GM21529 (cell line): ENCODE measurements around the gene ZNRF2.

Experiments
- ATAC-seq: cut with Tn5 transposase; IDR thresholded peaks from one replicate; pipeline ENCODE4 v1.9.1; 2021; ENCODE audit not compliant: unreplicated experiment

The ZNRF2 gene

GRCh38 chr7:30403477-30403876 is 119.1 kb downstream of the ZNRF2 start:
- ATAC-seq: no peak

GRCh38 chr7:30405179-30405578 is 120.8 kb downstream of the ZNRF2 start:
- no peak for ATAC-seq

GRCh38 chr7:30406664-30407425 is 122.4 kb downstream of the ZNRF2 start:
- no peak for ATAC-seq

- ATAC-seq: no peak
These were observed 126.8 kb downstream of the ZNRF2 start for GRCh38 chr7:30411173-30411572.

- no peak for ATAC-seq
These were observed 127.5 kb downstream of the ZNRF2 start for GRCh38 chr7:30411897-30412296.

GRCh38 chr7:30412782-30413504 is 128.5 kb downstream of the ZNRF2 start:
- ATAC-seq: no peak

GRCh38 chr7:30413864-30414263 is 129.5 kb downstream of the ZNRF2 start:
- no peak for ATAC-seq
